Left renal pelvis (tissue), 4 donors: ENCODE data around the gene ETF1. TPM values are rescaled to one million over a fixed set of nuclear protein-coding genes. Genes with fewer than 3 reads are reported as not detected.

Source experiments
- DNase-seq, 4 donors: peaks; one replicate each; pipeline ENCODE4 v3.0.0-alpha.2; 2013; ENCODE audit warnings: low read depth in 4 of 4, low spot score in 3 of 4
- polyA plus RNA-seq, 4 donors: library from polyadenylated mRNA; unstranded; fragments of 120-200 nt; gene quantifications; one replicate each; pipeline ENCODE4 v1.2.1, GENCODE V29; 2013; ENCODE audit not compliant: insufficient read length in 4 of 4

ETF1 gene
- polyA plus RNA-seq, 4 donors, result 54.1 to 82.0 (median 79.6) TPM

GRCh38 chr5:138465261-138466124 is 77.5 kb downstream of the ETF1 start, which contains the start of gene EGR1:
EGR1 (plus strand) TSS chr5:138465479; CDS start chr5:138465762, 283 bp downstream.
- DNase-seq, result peak; percentile 84 to 90 (median 86)

- peak; percentile 97 to 99 (median 99) for DNase-seq
Measured at GRCh38 chr5:138464388-138465260, 78.4 kb downstream of the ETF1 start.

- DNase-seq, result peak; percentile 88 to 96 (median 94)
Measured at GRCh38 chr5:138464008-138464387, 79.0 kb downstream of the ETF1 start.

GRCh38 chr5:138463419-138464007 is 79.5 kb downstream of the ETF1 start:
- no peak for DNase-seq

GRCh38 chr5:138461343-138462125 is 81.5 kb downstream of the ETF1 start:
- DNase-seq, result no peak

GRCh38 chr5:138460032-138460693 is 82.9 kb downstream of the ETF1 start:
- DNase-seq, result no peak

GRCh38 chr5:138459311-138459933 is 83.6 kb downstream of the ETF1 start:
- DNase-seq, result no peak

- no peak for DNase-seq
Measured at GRCh38 chr5:138458856-138459255, 84.2 kb downstream of the ETF1 start.

GRCh38 chr5:138458384-138458783 is 84.7 kb downstream of the ETF1 start:
- no peak for DNase-seq

- DNase-seq, result no peak
Measured at GRCh38 chr5:138457531-138458275, 85.3 kb downstream of the ETF1 start.

Other genes starting within 250 kb of the ETF1 start
- gene CDC25C, start 211.4 kb downstream of the ETF1 start, polyA plus RNA-seq, result 1 to 10 TPM; 6.5 to 8.0 (median 7.2) TPM
- 10 to 100 TPM; 28.6 to 35.2 (median 32.4) TPM for gene FAM53C, start 205.0 kb downstream of the ETF1 start, polyA plus RNA-seq
- gene KDM3B, start 190.6 kb downstream of the ETF1 start, polyA plus RNA-seq, result 100 to 1,000 TPM in 1 of 4 donors, 10 to 100 TPM in 3; 67.9 to 103 (median 89.4) TPM
- 10 to 100 TPM in 3 of 4 donors, 1 to 10 TPM in 1; 8.9 to 12.3 (median 10.7) TPM for gene REEP2, start 104.2 kb downstream of the ETF1 start, polyA plus RNA-seq
- 1,000 to 10,000 TPM in 1 of 4 donors, 10 to 100 TPM in 3; 35.2 to 2,794 (median 56.3) TPM for gene EGR1, start 77.8 kb downstream of the ETF1 start, polyA plus RNA-seq
- 100 to 1,000 TPM; 172 to 362 (median 318) TPM for gene HSPA9, start 32.2 kb upstream of the ETF1 start, polyA plus RNA-seq
- gene CTNNA1, start 210.2 kb upstream of the ETF1 start, polyA plus RNA-seq, result 100 to 1,000 TPM; 301 to 428 (median 405) TPM